ENCODE data around the gene SRRM5. TPM values are rescaled to one million over a fixed set of nuclear protein-coding genes. Genes with fewer than 3 reads are reported as not detected.
A peak's percentile ranks its signal among the peaks of the same experiment; 100 is the strongest.

Gene SRRM5
- total and polyA plus RNA-seq, 2 of the 13 experiments (the other 11 are each of a cell fraction or from before 2014, with no cell fraction given) = 0.11 to 0.16 TPM

DNA sequence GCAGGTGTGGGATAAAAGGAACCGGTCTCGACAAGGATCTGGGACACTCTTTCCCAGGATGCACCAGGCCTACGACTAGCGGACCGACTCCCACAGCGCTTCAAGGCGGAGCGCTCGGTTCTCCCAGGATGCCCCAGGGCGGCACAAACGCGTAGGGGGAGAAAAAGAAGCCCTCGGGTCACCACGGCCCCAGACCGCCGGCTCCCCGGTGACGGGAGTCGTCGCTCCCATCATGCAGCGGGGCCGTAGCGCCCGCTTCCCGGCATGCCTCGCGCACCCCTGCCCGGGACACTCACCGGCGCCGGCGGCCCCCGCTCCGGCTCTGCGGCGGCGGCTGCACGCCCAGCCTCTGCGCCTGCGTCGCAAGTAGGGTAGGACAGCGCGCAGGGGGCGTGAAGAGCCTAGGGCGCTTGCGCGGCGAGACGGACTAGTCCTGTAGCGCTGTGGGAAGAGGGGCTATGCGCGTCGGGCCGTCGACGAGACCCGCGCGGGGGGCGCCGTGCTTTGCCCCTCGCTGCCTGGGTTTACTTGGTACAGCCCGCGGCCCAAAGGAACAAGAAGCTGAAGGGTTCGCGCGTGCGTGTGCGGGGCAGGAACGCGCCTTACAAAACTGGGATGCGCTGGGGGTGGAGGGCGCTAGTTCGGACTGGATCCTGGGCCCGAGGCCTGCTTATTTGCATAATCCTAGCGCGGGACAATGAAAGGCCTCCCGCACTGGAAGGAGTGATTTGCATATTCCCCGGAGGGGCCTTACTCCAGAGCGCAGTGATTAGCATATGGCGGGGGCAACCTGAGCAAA lies 7.6 kb downstream of the SRRM5 start, which contains the start of gene ZNF428 (continued):
- TF ChIP-seq, protein P1, sequence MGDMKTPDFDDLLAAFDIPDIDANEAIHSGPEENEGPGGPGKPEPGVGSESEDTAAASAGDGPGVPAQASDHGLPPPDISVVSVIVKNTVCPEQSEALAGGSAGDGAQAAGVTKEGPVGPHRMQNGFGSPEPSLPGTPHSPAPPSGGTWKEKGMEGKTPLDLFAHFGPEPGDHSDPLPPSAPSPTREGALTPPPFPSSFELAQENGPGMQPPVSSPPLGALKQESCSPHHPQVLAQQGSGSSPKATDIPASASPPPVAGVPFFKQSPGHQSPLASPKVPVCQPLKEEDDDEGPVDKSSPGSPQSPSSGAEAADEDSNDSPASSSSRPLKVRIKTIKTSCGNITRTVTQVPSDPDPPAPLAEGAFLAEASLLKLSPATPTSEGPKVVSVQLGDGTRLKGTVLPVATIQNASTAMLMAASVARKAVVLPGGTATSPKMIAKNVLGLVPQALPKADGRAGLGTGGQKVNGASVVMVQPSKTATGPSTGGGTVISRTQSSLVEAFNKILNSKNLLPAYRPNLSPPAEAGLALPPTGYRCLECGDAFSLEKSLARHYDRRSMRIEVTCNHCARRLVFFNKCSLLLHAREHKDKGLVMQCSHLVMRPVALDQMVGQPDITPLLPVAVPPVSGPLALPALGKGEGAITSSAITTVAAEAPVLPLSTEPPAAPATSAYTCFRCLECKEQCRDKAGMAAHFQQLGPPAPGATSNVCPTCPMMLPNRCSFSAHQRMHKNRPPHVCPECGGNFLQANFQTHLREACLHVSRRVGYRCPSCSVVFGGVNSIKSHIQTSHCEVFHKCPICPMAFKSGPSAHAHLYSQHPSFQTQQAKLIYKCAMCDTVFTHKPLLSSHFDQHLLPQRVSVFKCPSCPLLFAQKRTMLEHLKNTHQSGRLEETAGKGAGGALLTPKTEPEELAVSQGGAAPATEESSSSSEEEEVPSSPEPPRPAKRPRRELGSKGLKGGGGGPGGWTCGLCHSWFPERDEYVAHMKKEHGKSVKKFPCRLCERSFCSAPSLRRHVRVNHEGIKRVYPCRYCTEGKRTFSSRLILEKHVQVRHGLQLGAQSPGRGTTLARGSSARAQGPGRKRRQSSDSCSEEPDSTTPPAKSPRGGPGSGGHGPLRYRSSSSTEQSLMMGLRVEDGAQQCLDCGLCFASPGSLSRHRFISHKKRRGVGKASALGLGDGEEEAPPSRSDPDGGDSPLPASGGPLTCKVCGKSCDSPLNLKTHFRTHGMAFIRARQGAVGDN (CRISPR knock-in tag; IDR thresholded peaks at IDR 0.05) = peak; percentile 100
- peak; percentile 69 for TF ChIP-seq MED1 (CRISPR knock-in tag; IDR thresholded peaks at IDR 0.05)
- no peak for TF ChIP-seq RFX1 (IDR thresholded peaks at IDR 0.05)
- no peak for TF ChIP-seq RELA (CRISPR knock-in tag; IDR thresholded peaks at IDR 0.05)
- no peak for TF ChIP-seq ZNF7 (CRISPR knock-in tag; IDR thresholded peaks at IDR 0.05)
- TF ChIP-seq ARNTL (CRISPR knock-in tag; IDR thresholded peaks at IDR 0.05) = no peak; the same call in 1 of the 2 replicates
- TF ChIP-seq HNRNPH1 (optimal IDR thresholded peaks at IDR 0.05; ENCODE audit: low read depth, low read length) = no peak
- peak; percentile 51 for TF ChIP-seq AGO1 (IDR thresholded peaks at IDR 0.05; ENCODE audit: low read depth, low read length, poor library complexity, severe bottlenecking)
- peak; percentile 87; the same call in 1 of the 2 replicates for TF ChIP-seq ZNF549 (CRISPR knock-in tag; IDR thresholded peaks at IDR 0.05)
- 0 out of 2 replicates have a peak, but pooled peaks have one; percentile 47 for TF ChIP-seq MYC (CRISPR knock-in tag; IDR thresholded peaks at IDR 0.05; ENCODE audit: borderline replicate concordance)
- peak; percentile 72 for TF ChIP-seq BRCA1 (CRISPR knock-in tag; IDR thresholded peaks at IDR 0.05)
- TF ChIP-seq HNF1A (IDR thresholded peaks at IDR 0.05; ENCODE audit: low read depth) = no peak
- TF ChIP-seq HNF1A (CRISPR knock-in tag; IDR thresholded peaks at IDR 0.05; ENCODE audit: borderline replicate concordance) = peak; percentile 38; the same call in 1 of the 2 replicates
- TF ChIP-seq DNMT1 (CRISPR knock-in tag; IDR thresholded peaks at IDR 0.05) = no peak
- 0 out of 2 replicates have a peak, but pooled peaks have one; percentile 23 for TF ChIP-seq TSC22D2 (CRISPR knock-in tag; IDR thresholded peaks at IDR 0.05; ENCODE audit: borderline replicate concordance)
- TF ChIP-seq ZNF629 (CRISPR knock-in tag; conservative IDR thresholded peaks at IDR 0.05) = peak; percentile 33; the same call in 1 of the 2 replicates
- TF ChIP-seq NR2F1 (CRISPR knock-in tag; IDR thresholded peaks at IDR 0.05) = no peak
- TF ChIP-seq ZNF567 (CRISPR knock-in tag; IDR thresholded peaks at IDR 0.05; ENCODE audit: borderline replicate concordance) = peak; percentile 93
- TF ChIP-seq PHF5A (CRISPR knock-in tag; IDR thresholded peaks at IDR 0.05; ENCODE audit: low read depth, unreplicated experiment) = peak; percentile 30
- no peak; the same call in 1 of the 2 replicates for TF ChIP-seq ZNF460 (CRISPR knock-in tag; IDR thresholded peaks at IDR 0.05; ENCODE audit: borderline replicate concordance)
- TF ChIP-seq E2F1 (CRISPR knock-in tag; IDR thresholded peaks at IDR 0.05) = peak; percentile 76

Data from HepG2 (cell line).